H1 (cell line): ENCODE data around the gene RHO. TPM values are rescaled to one million over a fixed set of nuclear protein-coding genes. Genes with fewer than 3 reads are reported as not detected.

Source experiments
- RXRA ChIP-seq: IDR thresholded peaks from 2 replicates; pipeline ENCODE4 v1.6.1; 2011; ENCODE audit warnings: low read depth, mild to moderate bottlenecking, low read length, moderate library complexity; ENCODE audit not compliant: insufficient read depth
- polyA plus RNA-seq, 7 experiments: library from polyadenylated mRNA; depleted of rRNA in 3 of 7; stranded (reverse) in 5 of 7; unstranded in 2 of 7; fragments of >200 nt in 5 of 7; fragments of 200-250 nt in 2 of 7; gene quantifications; 1 replicate in 5 of 7; 2 replicates in 1 of 7; 4 replicates in 1 of 7; pipeline versions ENCODE4 v1.2.1 to v1.2.3, GENCODE V29; 2011 to 2013; ENCODE audit warnings: missing spikeins in 2 of 7, mixed read lengths in 2 of 7
- total RNA-seq: library from RNA; stranded (reverse); fragmentation: NEBNext Ultra II Directional; extraction: Animal tissue kit (Norgen Biotek cat#: 25700); gene quantifications from 2 replicates; pipeline ENCODE4 v1.2.1, GENCODE V29; 2021

The RHO gene
- total and polyA plus RNA-seq, 2 of the 8 experiments (the other 6 are each of a cell fraction or from before 2014, with no cell fraction given) = not detected

- TF ChIP-seq RXRA = no peak
Measured at GRCh38 chr3:129560269-129560787, 31.9 kb downstream of the RHO start (continued).
